HEK293 (cell line): Measurements from ENCODE around the gene TXNRD3.

ENCODE experiments used
- AEBP2 ChIP-seq: fragments of 450-650 bp; formaldehyde crosslinking; IDR thresholded peaks from 2 replicates; pipeline ENCODE4 v1.5.1; 2016; ENCODE audit warnings: missing biosample characterization, missing genetic modification characterization, borderline replicate concordance
- CTCF ChIP-seq: fragments of 450-650 bp; formaldehyde crosslinking; IDR thresholded peaks from 2 replicates; pipeline ENCODE4 v1.5.1; 2016; ENCODE audit warnings: missing biosample characterization, missing genetic modification characterization
- KLF9 ChIP-seq: fragments of 450-650 bp; formaldehyde crosslinking; IDR thresholded peaks from 2 replicates; pipeline ENCODE4 v1.5.1; 2016; ENCODE audit warnings: missing biosample characterization, missing genetic modification characterization, low read depth
- MYNN ChIP-seq: fragments of 450-650 bp; formaldehyde crosslinking; IDR thresholded peaks from 2 replicates; pipeline ENCODE4 v1.5.1; 2016; ENCODE audit warnings: missing biosample characterization, missing genetic modification characterization, borderline replicate concordance
- PRDM1 ChIP-seq: fragments of 450-650 bp; formaldehyde crosslinking; IDR thresholded peaks from 2 replicates; pipeline ENCODE4; 2016; ENCODE audit warnings: missing biosample characterization, missing genetic modification characterization
- REST ChIP-seq: fragments of 450-650 bp; formaldehyde crosslinking; IDR thresholded peaks from 2 replicates; pipeline ENCODE4 v1.5.1; 2016; ENCODE audit warnings: missing biosample characterization, missing genetic modification characterization
- ZBTB17 ChIP-seq: fragments of 450-650 bp; formaldehyde crosslinking; IDR thresholded peaks from 2 replicates; pipeline ENCODE4 v1.5.1; 2016; ENCODE audit warnings: missing biosample characterization, missing genetic modification characterization
- ZNF114 ChIP-seq: fragments of 450-650 bp; formaldehyde crosslinking; IDR thresholded peaks from 2 replicates; pipeline ENCODE4 v1.5.0; 2017; ENCODE audit warnings: missing biosample characterization, missing genetic modification characterization
- ZNF26 ChIP-seq: fragments of 450-650 bp; formaldehyde crosslinking; IDR thresholded peaks from 2 replicates; pipeline ENCODE4 v1.5.1; 2016; ENCODE audit warnings: missing biosample characterization, missing genetic modification characterization
- ZNF274 ChIP-seq, 2 experiments: fragments of 200-500 bp in 1 of 2; fragments of 450-650 bp in 1 of 2; sonication (Bioruptor generic) in 1 of 2; formaldehyde crosslinking in 1 of 2; IDR thresholded peaks; 2 replicates each; pipeline versions ENCODE4 v1.5.1 to v1.6.1; 2014 to 2016; ENCODE audit warnings: borderline replicate concordance in 1 of 2, inconsistent platforms in 1 of 2, low read length in 1 of 2, missing biosample characterization in 1 of 2, missing genetic modification characterization in 1 of 2
- ZNF398 ChIP-seq: fragments of 450-650 bp; formaldehyde crosslinking; IDR thresholded peaks from 2 replicates; pipeline ENCODE4 v1.5.1; 2017; ENCODE audit warnings: missing biosample characterization, missing genetic modification characterization
- ZNF518A ChIP-seq: fragments of 450-650 bp; formaldehyde crosslinking; conservative IDR thresholded peaks from 2 replicates; pipeline ENCODE4 v1.5.1; 2016; ENCODE audit warnings: low read depth, missing biosample characterization, missing genetic modification characterization
- ZNF580 ChIP-seq: fragments of 450-650 bp; formaldehyde crosslinking; IDR thresholded peaks from 2 replicates; pipeline ENCODE4 v1.5.1; 2016; ENCODE audit warnings: missing biosample characterization, missing genetic modification characterization
- ZNF629 ChIP-seq: fragments of 450-650 bp; formaldehyde crosslinking; IDR thresholded peaks from 2 replicates; pipeline ENCODE4 v1.5.1; 2017; ENCODE audit warnings: missing biosample characterization, missing genetic modification characterization

- TF ChIP-seq REST (tag by site-specific recombination), result no peak
- TF ChIP-seq CTCF (tag by site-specific recombination), result no peak
- no peak for TF ChIP-seq ZNF629 (tag by site-specific recombination)
- TF ChIP-seq PRDM1 (tag by site-specific recombination), result no peak
- TF ChIP-seq MYNN (tag by site-specific recombination), result no peak
- no peak for TF ChIP-seq ZNF114 (tag by site-specific recombination)
- no peak for TF ChIP-seq ZNF398
- TF ChIP-seq ZNF580 (tag by site-specific recombination), result no peak
- TF ChIP-seq ZNF518A, result no peak
- no peak for TF ChIP-seq KLF9 (tag by site-specific recombination)
- TF ChIP-seq ZNF274 (IDR thresholded peaks at IDR 0.05; ENCODE audit: low read length), result no peak
- no peak for TF ChIP-seq ZNF274 (tag by site-specific recombination; IDR thresholded peaks at IDR 0.05; ENCODE audit: borderline replicate concordance)
- TF ChIP-seq ZNF26 (tag by site-specific recombination), result no peak
- no peak for TF ChIP-seq AEBP2
- TF ChIP-seq ZBTB17, result no peak
Measured at GRCh38 chr3:126618760-126619159, 36.2 kb downstream of the TXNRD3 start.
